AG09319 (cell line): ENCODE measurements around the gene CFAP65.

Experiments
- DNase-seq: peaks from one replicate; pipeline ENCODE4 v3.0.0-alpha.2; 2010; ENCODE audit warnings: low read depth; ENCODE audit errors: extremely low read depth
- TF ChIP-seq, protein P1 (sequence below): IDR thresholded peaks from 2 replicates; pipeline ENCODE4 v1.5.1; 2011; ENCODE audit warnings: low read depth, mild to moderate bottlenecking, inconsistent platforms, low read length, moderate library complexity

CFAP65 gene

DNA sequence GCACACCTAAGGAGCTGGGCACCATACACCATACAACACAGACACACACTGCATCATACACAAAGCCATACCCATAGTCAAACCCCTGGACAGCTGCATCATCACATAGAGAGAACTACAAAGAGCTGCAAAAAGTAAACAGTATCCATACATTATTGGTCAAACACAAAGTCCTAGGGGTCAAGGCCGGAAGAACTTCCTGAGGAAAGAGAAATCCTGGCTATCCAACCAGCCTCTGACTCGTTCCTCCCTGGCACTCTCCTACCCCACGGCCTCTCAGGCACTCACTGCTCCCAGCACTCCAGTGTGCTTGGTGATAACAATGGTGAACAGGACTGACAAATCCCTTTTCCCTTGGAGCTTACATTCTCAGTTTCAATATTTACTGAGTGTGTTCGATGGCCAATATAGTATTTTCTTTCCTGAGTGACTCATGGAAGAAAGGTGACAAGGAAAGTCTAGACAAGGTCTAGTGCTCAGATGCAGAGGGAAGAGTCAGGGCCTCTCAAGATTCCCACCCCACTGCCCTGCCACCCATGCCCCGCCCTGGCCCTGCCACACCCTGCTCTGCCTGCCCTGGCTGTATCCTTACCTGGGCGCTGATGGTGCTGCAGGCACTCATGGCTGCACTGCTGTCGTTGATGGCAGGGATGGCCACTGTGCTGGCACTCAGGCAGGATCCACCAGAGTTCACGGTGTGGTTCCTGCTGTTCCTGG lies 3.4 kb downstream of the CFAP65 start:
- DNase-seq: no peak
- TF ChIP-seq, protein P1, sequence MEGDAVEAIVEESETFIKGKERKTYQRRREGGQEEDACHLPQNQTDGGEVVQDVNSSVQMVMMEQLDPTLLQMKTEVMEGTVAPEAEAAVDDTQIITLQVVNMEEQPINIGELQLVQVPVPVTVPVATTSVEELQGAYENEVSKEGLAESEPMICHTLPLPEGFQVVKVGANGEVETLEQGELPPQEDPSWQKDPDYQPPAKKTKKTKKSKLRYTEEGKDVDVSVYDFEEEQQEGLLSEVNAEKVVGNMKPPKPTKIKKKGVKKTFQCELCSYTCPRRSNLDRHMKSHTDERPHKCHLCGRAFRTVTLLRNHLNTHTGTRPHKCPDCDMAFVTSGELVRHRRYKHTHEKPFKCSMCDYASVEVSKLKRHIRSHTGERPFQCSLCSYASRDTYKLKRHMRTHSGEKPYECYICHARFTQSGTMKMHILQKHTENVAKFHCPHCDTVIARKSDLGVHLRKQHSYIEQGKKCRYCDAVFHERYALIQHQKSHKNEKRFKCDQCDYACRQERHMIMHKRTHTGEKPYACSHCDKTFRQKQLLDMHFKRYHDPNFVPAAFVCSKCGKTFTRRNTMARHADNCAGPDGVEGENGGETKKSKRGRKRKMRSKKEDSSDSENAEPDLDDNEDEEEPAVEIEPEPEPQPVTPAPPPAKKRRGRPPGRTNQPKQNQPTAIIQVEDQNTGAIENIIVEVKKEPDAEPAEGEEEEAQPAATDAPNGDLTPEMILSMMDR: no peak

DNA sequence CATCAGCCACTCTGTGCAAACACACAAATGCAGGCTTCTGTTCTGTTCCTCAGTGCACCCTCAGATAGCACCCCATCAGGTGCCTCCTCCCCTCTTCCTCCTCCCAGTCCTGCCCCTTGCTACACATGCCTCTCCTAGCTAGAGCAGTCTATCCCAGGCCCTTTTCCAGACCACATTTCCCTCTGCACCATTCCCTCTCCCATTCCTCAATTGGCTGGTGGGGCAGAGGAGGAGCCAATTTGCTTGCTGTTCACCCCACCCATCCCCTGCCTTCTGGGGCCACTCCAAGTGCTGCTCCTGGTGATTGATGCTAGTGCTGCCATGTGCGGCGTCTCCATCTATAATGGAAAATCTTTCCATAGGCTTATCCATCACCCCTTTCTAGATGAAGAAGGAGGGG lies 5.4 kb downstream of the CFAP65 start:
- TF ChIP-seq, protein P1: no peak
- DNase-seq: no peak

DNA sequence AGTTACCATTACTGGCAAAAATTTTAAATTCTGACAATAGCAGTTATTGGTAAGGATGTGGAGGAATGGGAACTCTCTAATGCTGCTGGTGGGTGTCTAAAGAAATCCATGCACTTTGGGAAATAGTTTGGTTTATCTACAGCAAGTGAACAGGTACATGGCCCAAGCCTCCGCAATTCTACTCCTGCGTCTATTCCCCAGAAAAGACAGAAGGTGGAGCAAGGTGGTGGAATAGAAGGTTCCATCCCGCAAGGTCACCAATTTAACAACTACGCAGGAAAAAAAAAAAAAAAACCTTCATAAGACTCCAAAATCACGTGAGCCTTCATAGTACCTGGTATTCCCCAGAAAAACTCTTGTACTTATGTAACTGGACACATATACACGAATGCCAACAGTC lies 6.5 kb downstream of the CFAP65 start:
- TF ChIP-seq, protein P1: no peak

DNA sequence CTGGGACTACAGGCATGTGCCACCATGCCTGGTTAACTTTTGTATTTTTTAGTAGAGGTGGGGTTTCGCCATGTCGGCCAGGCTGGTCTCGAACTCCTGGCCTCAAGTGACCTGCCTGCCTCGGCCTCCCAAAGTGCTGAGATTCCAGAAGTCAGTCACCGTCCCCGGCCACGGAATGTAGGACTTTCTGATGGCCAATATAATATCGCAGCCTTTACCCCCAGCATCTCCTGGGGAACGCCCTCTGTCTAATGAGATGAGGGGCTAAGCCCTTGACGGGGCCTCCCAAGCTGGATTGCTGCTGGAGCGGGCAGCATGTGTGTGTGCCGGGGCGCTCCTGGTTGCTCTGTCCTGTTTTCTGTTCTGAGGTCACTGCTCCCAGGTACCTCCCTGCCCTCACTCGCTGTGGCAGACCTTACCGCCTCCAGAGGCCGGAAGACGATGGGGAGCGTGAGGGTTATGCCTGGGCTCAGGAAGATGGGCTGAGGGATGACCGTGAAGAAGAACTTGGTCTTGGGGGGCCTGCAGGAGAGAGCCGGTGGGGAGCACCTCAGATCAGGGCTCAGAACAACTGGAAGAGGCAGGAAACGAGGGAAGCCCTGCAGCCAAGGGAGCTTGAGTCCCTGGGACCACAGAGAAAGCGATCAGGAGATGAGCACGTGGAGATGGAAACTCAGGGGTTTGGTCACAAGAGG lies 9.1 kb downstream of the CFAP65 start:
- no peak for DNase-seq
- TF ChIP-seq, protein P1: no peak

More for the DNA sequence above, 6.5 kb downstream of the CFAP65 start:
- DNase-seq: no peak

- TF ChIP-seq, protein P1: no peak
- no peak for DNase-seq
Observed at GRCh38 chr2:219031005-219031738, 10.1 kb downstream of the CFAP65 start.

GRCh38 chr2:219030177-219030940 lies 11.0 kb downstream of the CFAP65 start:
- TF ChIP-seq, protein P1: no peak
- no peak for DNase-seq
